Kidney epithelial cell (primary cell): ENCODE measurements around the gene NDUFS2. TPM values are rescaled to one million over a fixed set of nuclear protein-coding genes. Genes with fewer than 3 reads are reported as not detected.

Experiments used
- DNase-seq: peaks from one replicate; pipeline ENCODE4 v3.0.0-alpha.2; 2010; ENCODE audit warnings: low read depth
- H3K27me3 ChIP-seq: 2 replicates; pipeline ENCODE4 v1.6.0; 2011; ENCODE audit warnings: low read length; ENCODE audit not compliant: control insufficient read depth, insufficient read depth
- H3K36me3 ChIP-seq: 2 replicates; pipeline ENCODE4 v1.5.1; 2011; ENCODE audit warnings: low read length; ENCODE audit not compliant: control insufficient read depth, insufficient read depth
- H3K4me3 ChIP-seq: 2 replicates; pipeline ENCODE4 v1.5.1; 2011; ENCODE audit warnings: low read depth, mild to moderate bottlenecking, control low read depth, low read length
- CTCF ChIP-seq: IDR thresholded peaks from 2 replicates; pipeline ENCODE4 v1.5.1; 2011; ENCODE audit warnings: mild to moderate bottlenecking, moderate library complexity, low read length, control low read depth, inconsistent platforms; ENCODE audit not compliant: insufficient read depth, poor library complexity, severe bottlenecking
- total RNA-seq: library from RNA; depleted of rRNA; stranded (reverse); fragments of >200 nt; gene quantifications from 2 replicates; pipeline ENCODE4 v1.2.3, GENCODE V29; 2015

NDUFS2 gene
- total RNA-seq, 1 donor from 2014 or later, result 96.9 TPM

GRCh38 chr1:161216945-161217712, 15.0 kb downstream of the NDUFS2 start:
- H3K36me3 ChIP-seq, result no peaks in the 10 kb centered on the region
- no peaks in the 10 kb centered on the region for H3K27me3 ChIP-seq
- TF ChIP-seq CTCF, result no peak
- H3K4me3 ChIP-seq, result no peak overlapping the region
- peak; percentile 45 for DNase-seq

DNA sequence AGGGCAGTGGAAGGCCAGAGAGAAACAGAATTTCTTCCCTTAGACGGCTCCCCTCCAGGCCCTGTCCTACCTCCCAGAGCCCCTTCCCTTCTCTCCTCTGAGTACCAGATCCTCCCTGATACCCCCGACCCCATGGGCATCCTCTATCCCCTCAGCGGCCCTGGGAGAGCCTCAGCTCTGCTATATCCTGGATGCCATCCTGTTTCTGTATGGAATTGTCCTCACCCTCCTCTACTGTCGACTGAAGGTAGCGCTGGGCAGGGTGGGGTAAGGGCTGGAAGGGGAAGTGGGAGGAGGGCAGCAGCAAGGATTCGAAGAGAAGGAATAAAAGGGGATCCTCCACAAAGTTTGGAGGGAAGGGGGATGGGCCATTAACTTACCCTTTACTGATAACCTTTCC, 15.7 kb downstream of the NDUFS2 start:
- Histone ChIP-seq H3K36me3 (no peaks in the 10 kb centered on the region), H3K4me3 (no peak overlapping the region), H3K27me3 (no peaks in the 10 kb centered on the region)
- no peak for DNase-seq
- TF ChIP-seq CTCF, result no peak

DNA sequence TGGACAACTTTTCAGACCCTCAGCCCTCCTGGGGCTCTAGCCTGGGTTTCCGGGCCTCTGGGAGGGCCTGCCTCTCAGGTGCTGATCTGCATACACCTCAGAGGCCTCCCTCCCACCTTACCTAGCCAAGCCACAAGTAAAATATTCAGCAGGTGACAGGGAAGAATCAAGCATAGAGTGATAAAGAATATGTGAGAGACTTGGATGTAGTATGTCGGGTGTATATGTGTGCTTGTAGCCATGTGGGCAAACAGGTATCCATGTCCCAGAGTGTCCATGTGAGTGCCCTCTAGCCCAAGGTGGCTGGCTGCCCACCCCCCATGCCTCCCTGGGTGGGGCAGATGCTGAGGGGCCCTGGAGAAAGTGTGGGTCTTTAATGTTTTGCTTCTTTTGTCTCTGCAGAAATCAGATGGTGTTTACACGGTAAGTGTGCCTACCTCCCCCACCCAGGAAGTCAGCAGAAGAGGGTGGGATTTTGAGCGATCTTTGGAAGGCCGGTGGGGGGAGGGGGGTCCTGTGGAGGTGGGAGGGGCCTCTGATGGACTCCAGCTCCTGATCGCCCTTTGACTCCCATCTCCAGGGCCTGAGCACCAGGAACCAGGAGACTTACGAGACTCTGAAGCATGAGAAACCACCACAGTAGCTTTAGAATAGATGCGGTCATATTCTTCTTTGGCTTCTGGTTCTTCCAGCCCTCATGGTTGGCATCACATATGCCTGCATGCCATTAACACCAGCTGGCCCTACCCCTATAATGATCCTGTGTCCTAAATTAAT, 16.3 kb downstream of the NDUFS2 start:
- no peak for TF ChIP-seq CTCF
- Histone ChIP-seq H3K36me3 (no peaks in the 10 kb centered on the region), H3K4me3 (no peak overlapping the region), H3K27me3 (no peaks in the 10 kb centered on the region)
- no peak for DNase-seq

- H3K36me3 ChIP-seq, result no peaks in the 10 kb centered on the region
- no peaks in the 10 kb centered on the region for H3K27me3 ChIP-seq
- H3K4me3 ChIP-seq, result no peak overlapping the region
- TF ChIP-seq CTCF, result no peak
- DNase-seq, result no peak
Measured at GRCh38 chr1:161219078-161219892, 17.1 kb downstream of the NDUFS2 start.

DNA sequence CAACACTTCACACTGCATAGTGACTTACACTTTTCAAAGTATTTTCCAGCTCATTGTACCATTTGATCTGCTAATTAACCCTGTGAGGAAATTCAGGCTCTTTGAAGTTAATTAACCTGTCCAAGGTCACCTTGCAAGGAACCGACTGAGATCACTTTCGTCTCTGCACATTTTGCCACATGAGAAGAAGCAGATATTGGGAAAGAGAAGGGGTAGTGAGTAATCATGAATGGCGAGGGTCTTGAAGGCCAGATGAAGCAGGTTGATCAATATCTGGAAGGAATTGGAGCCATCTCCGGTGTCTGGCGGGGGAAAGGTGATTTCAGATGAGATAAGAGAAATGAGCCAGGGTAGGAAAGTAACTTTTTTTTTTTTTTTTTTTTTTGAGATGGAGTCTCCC, 17.8 kb downstream of the NDUFS2 start:
- Histone ChIP-seq H3K27me3 (no peaks in the 10 kb centered on the region), H3K4me3 (no peak overlapping the region), H3K36me3 (no peaks in the 10 kb centered on the region)
- no peak for DNase-seq
- no peak for TF ChIP-seq CTCF
